Measurements from ENCODE around the gene KIF26A.

Gene KIF26A

DNA sequence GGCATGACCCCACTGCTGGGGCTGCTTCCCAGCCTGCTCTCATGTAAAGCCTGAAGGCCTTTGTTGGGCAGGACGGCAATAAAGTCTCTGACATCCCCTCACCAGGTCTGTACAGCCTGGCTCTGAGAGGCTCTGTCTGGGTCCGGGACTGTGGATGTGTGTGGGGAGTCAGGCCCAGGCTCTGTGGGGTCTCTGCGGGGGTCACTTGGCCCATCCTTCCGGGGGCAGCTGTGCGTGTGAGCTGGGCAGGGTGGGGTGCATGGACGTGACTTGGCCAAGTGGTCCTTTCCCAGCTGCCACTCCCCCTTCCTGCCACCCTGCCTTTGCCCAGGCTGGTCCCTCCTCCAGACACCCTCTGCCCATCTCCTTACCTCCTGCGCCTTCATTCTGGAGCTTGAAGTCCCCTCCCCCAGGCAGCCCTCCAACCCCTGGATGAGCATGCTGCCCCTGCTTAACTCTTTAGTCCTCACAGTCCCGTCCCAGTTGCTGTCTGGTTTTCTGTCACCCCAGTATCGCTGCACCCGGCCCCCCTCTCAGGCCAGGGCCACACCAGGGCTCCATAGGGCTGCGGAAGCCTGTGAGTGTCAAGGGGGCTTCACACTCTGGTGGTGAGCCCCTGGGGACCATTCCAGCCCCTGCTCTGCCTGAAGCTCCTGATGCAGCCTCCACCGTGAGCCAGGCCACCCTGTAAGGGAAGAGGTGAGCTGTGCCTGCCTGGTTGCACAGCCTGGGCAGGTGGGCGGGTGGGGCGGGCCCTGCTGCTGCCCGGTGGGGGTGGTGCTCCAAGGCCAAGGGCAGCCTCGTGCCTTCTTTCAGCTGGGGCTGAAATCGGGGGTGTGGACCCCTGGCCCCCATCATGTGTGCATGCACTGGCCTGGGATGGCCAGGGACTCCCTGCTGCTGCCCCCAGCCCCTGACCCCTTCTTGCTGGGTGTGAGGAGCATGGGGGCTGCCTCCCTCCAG, 25.5 kb upstream of the KIF26A start:
- DNase-seq (ENCODE audit: low read depth in 2 of 2): no peak

DNA sequence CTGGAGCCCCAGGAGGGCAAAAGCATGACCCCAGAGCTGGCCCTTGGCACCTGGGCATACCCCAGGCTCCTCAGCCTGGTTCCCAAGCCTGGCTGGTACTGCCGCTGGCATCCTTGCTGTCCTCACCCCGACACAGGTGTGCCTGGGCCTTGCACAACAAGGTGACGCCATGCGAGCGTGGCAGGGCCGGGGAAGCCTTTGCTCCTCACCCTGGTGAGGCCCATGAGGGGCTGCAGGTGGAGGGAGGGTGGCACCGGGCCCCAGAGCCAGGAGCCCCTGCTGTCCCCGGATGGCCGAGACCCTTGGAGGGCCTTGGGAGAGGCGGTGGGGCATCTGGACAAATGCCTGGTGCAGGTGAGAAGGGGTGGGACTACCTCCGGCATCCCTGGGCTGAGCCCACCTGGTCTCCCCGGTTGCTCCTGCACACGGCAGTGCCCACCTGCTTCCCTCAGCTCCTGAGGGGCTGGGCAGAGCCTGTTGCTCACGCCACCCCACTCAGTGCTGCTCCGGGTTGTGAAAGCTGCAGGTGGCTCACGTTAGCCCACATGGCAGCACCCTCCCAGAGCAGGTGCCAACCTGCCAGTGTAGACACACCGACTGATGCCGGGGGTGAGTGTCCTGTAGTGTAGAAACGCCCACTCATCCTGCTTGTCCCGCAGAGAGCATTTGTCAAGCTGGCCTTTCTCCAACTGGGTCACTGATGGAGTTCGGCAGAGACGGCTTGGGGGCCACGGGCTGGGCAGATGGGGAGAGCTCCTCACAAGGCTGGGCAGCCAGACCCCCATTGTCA, 24.6 kb upstream of the KIF26A start:
- DNase-seq (ENCODE audit: low read depth in 2 of 2): no peak

DNA sequence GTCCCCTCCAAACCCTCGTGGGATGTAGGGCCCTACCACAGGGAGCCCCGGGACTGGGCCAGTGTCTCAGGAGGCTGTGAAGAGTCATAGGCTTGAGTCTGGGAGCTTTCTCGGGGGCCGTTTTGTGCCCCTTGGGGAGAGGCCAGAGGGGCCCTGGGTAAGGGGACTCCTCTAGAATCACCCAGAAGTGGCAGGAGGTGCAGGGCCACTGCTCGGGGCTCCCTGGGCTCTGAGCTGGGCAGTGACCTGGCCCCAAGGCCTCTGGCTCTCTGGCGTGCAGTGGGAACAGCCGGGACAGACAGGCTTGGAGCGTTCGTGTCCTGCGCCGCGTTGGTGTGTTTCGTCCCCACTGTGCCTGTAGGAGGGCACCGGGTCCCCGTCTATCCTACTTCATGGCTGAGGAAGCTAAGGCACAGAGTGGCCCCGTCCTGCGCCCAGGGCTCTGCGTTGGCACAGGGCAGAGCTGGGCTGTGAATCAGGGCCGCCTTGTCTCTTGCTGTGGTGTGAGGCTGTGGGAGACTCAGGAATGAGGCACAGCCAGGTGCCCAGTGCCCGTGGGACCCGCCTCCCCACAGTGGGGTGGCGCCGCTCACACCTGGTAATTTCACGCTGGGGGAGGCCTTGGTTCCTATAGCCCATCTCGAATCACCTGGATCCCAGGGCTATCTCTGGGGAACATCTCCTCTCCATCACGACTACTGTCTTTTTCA, 23.8 kb upstream of the KIF26A start:
- no peak for DNase-seq (ENCODE audit: low read depth in 2 of 2)

DNA sequence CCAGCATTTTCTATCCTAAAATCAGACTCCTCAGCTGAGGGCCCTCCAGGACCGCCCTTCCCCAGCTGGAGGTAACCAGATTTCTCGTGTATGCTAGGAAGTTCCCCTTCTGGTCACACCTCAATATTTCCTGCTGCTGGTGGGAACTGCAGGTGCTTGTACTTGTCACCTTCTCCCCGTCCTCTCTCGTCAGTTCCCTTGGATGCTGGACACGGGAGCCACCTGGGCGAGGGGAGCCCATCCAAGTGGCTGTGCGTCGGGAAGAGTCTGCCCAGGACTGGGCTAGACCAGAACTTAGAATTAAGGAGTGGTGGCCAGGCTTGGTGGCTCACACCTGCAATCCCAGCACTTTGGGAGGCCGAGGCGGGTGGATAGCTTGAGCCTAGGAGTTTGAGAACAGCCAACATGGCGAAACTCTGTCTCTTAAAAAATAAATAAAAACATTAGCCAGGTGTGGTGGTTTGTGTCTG, 23.2 kb upstream of the KIF26A start:
- no peak for DNase-seq (ENCODE audit: low read depth in 2 of 2)

DNA sequence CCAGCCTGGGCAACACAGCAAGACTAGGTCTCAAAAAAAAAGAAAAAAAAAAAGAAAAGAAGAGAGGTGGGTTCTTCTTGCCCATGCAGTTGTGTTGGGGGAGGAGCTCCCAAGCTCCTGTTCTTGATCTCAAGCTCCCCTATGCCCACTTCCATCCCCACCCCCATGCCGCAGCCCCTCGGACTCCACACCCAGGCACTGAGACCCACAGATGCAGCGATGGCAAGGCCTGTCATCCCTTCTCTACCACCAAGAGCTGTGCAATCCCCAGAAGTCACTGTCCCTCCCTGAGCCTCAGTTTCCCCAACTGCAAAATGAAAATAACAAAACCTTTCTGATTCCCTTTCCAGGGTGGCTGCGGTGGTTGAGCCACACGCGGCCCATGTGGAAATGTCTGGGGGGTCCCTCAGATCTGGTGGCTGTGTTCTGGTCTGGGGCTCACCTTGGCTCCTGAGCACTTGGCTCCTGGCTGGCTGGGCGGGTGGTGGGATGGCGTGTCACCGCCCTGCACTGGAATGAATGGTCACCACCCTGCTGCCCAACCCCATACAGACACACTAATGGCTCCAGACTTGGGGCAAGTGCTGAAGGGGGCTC, 22.6 kb upstream of the KIF26A start:
- no peak for DNase-seq (ENCODE audit: low read depth in 2 of 2)

DNA sequence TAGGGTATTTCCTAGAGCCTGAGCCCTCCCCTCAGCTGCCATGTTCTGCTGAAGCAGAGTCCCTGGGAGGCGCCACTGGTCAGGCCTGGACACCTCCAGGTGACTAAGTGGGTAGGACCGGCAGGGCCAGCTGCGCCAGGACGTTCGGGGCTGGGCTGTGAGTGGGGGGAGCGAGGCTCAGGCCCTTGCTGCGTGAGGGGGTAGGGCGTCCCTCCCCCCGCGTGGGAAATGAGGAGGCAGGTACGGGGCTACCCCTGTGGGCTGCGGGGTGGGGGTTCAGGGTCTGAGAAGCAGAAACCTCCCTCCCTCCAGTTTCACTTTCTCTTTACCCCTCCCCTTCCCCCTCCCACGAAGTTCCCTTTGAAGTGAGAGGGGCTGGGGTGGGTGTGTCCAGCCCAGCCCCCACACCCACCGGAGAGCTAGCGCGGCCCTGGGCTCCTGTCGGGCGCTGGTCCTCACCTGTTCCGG, 22.1 kb upstream of the KIF26A start:
- no peak for DNase-seq (ENCODE audit: low read depth in 2 of 2)

DNA sequence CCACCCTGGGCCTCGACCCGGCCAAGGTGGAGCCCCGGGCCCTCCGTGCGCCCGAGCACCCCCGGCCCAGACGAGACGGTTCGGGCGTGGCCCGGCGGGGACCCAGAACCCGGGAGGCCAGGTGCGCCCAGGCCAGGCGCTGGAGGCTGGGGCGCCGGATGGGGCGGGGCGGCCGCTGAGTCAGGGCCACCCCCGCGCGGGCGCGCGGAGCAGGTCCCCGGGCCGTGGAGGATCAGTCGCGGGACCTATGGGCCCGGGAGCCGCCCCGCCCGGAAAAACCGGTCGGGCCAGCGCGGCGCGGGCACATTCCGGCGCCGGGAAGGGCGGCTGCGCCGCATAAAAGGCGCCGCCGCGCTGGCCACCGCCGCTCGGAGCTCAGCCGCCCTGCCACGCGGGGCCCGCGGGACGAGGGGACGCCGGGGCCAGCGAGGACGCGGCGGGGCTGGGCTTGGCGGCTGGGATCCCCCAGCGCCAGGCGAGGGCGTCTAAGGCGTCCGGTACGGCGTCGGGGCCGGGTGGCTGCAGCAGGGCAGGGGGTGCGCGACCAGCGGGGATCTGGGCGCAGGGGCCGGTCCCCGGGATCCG, 21.5 kb upstream of the KIF26A start:
- DNase-seq (ENCODE audit: low read depth in 2 of 2): no peak

DNA sequence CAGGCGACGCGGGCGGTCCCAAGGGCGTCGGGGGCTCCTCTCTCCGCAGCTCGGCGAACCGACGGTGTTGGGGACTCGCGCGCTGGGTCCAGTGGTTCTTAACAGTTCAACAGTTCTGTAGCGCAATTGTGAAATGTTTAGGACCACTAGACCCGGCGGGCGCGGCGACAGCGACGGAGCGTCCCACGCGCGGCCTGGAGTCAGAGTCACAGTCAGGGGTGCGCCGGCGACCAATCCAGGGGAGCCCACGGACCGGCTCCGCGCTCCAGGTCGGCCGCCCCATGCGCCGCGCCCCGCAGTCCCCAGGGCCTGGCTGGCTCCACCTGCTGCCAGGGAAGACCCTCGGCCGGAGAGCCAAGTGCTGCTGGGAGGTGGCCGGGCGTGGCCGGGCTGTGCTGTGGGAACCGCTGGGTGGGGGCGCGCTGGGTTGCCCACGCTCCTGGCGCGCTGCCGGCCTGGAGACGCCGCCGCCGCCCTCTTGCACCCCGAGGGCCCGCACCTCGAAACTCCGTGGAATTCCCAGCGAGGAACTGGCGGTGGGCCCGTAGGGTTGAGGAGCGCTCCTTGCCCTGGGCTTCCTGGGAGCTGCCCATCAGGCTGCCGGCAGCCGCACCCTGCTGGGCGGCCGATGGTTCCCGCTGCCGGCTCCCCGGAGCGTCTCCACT, 20.9 kb upstream of the KIF26A start:
- no peak for DNase-seq (ENCODE audit: low read depth in 2 of 2)

DNA sequence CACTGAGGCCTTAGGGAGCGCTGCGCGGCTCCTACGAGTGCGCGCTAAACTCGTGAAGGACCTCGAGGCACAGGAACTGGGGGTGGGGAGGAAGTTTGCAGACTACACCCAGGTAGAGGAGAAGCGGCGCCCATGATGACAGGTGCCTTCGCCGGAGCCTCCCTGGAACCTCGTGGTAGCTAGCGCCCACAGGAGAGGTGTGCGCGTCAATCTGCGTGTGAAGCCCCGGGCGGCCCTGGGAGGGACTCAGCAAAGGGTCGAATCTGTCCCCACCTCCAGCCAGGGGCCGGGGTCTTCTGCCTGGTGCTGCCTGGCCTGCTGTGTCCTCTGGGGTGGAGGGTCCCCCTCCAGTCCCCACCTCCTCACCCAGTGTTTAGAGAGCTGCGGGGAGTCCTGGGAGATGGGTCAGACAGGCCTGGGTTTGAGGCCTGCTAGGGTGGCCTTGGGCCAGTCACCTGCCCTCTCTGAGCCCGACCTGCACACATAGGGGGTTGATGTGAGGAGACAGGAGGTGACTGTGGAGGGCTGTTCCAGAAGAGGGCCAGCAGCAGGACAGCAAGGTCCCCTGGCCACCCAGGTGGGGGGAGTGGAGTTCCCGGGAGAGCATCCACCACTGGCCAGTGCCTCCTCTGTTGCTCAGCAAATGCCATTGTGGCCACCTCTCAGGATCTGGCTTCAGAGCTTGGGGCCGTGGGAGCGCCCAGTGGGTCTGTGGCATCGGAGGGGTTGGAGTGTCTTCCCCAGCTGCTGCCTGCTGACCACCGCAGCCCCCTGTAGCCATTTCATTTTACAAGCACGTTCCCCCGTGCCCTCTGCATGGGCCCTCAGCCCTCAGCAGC, 20.2 kb upstream of the KIF26A start:
- no peak for DNase-seq (ENCODE audit: low read depth in 2 of 2)

DNA sequence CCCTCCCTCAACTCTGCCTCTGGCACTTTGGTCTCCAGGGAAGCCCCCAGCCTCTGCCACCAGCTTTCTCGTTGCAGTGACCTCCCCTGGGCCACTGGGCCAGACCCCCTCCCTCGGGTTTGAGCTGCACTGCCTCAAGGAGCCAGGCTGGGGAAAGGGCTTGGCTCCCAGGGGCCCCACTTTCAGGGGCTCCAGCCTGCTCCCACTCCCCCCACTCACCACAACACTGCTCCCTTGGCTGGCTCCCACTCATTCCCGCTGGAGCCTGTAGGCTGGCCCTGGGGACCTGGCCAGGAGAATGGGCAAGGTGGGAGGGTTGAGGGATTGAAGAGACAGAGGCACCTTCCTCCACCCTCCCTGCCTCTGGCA, 19.3 kb upstream of the KIF26A start:
- DNase-seq (ENCODE audit: low read depth in 2 of 2): no peak

DNA sequence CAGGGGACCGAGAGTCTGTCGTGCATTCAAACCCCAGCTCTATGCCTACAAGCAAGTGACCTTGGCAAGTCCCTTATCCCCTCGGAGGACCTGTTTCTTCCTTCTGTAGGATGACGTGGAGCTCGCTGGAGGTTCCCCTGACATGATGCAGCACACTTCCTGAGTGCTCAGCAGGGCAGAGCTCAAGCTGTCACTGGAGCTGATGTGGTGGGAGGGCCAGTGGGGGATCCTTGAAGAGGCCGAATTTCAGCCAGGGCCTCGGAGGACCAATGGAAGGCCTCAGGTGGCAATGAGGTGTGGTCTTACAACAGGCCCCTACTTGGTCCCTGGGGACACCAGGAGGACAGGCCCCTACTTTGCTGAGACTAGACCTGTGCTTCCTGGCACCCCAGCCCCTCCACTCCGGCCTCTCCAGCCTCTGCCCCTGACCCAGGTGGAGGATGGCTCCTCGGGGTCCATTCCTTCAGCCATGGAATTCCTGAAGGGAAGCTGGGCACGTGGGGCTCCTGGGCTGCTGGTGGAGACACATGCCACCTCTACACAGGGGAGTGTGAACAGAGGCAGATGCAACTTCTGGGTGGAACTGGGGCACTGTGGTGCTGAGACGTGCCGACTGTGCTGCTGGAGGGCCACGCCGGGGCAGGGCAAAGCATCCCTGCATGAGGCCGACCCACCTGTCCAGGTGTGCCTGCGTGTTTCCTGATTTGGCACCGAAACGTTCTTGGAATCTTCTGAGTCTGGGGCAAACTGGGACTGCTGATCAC, 18.7 kb upstream of the KIF26A start:
- no peak for DNase-seq (ENCODE audit: low read depth in 2 of 2)

DNA sequence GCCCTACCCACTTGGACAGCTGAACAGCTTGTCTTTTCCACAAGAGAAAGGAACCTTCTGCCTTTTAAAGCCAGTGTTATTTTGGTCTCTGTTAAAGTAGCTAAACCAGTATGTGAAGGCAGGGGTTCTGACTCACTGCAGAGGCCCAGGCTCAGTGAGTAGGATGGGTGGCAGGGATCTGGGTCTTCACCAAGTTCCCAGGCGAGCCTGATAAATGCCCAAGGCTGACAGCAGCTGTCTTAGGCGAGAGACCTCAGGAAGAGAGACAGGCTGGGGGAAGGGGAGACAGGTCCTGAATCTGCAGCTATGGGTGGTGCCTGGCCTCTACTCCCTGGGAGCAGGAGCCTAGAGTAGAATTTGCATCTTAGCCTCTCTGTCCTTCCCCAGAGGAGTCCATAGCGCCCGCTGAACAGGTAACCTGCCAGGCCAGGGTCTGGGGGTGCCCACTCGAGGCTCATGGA, 18.1 kb upstream of the KIF26A start:
- DNase-seq (ENCODE audit: low read depth in 2 of 2): no peak

DNA sequence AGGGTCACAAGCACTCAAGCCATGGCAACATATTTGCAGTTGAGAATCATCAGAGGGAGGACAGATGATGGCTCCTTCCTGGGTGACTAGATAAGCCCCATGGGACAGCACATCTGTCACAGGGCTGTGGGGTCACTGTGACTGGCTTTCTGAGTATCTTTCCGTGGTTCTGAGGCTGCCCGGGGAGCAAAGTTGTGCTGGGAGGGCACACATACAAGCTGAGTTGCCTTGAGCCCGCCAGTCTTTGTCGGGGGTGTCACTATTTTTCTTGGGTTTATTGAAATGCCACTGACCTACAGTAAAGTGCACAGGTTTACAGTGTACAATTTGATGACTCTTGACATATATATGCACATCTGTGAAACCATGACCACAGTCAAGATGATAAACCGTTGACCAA, 17.2 kb upstream of the KIF26A start:
- no peak for DNase-seq (ENCODE audit: low read depth in 2 of 2)

DNA sequence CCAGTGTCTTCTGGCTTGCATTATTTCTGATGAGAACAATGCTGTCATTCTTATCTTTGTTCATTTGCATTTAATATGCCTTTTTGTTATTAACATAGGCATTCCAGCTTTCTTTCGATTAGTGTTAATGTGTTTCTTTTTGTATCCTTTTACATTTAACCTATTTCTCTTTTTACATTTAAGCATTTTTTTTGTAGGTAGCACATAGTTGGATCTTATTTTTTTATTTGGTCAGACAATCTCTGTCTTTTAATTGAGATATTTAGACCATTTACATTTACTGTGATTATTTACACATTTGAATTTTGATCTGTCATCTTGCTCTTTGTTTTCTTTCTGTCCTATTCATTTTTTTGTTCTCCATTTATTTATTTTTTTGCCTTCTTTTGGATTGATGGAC, 14.5 kb upstream of the KIF26A start:
- no peak for DNase-seq (ENCODE audit: low read depth in 2 of 2)

DNA sequence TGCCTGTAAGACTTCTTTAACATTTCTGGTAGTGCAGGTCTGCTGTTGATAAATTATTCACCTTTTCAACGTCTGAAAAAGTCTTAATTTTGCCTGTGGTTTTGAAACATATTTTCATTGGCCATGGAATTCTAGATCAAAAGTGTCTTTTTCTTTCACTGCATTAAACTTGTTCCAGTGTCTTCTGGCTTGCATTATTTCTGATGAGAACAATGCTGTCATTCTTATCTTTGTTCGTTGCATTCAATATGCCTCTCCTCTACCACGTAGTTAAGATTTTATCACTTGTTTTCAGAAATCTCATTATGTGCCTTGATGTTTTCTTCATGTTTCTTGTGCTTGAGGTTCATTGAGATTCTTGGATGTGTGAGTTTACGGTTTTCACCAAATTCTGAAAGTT, 13.4 kb upstream of the KIF26A start:
- DNase-seq (ENCODE audit: low read depth in 2 of 2): no peak

DNA sequence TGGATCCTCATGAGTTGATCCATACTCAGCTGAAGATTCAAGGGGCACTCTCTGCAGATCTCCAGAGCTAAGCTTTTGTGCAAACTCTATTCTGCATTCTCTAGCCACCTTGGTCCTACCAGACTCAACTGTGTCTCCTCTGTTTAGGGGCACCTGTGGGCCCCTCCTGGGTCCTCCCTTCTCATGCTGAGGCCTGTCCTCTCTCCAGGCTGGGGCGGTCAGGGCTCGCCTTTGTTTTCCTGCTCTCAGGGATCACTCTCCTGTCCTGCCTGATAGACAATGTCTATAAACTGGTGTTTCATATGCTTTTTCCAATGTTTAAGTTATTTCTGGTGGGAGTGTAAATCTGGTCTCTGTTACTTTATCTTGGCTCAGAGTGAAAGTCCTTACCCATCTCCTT, 11.6 kb upstream of the KIF26A start:
- DNase-seq (ENCODE audit: low read depth in 2 of 2): no peak

DNA sequence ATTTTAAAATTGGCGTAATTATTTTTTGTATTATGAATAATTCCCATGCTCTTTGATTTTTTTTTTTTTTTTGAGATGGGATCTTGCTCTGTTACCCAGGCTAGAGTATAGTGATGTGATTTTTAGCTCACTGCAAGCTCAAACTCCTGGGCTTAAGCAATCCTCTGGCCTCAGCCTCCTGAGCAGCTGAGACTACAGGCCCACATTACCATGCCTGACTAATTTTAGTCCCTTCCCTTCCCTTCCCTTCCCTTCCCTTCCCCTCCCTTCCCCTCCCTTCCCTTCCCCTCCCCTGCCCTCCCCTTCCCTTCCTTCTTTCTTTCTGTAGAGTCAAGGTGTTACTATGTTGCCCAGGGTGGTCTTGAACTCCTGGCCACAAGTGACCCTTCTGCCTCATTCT, 9.4 kb upstream of the KIF26A start:
- no peak for DNase-seq (ENCODE audit: low read depth in 2 of 2)

DNA sequence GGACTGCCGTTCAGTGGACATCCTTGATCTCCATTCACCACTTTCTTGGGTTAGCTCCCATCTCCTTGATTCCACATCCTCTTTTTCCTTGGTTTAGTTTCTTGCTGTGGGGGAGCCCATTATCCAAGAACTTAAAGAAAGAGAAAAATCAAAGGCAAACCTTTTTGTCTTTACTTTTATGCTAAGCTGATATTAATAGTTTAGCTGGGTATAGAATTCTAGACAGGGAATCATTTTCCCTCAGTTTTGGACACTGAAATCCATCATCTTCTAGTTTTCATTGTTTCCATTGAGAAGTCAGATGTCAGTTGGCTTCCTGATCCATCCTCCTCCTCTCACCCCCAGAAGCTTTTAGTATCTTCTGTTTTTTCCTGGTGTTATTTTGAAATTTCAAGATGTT, 8.8 kb upstream of the KIF26A start:
- DNase-seq (ENCODE audit: low read depth in 2 of 2): no peak

All from stimulated activated CD8-positive, alpha-beta memory T cell treated with anti-CD3 and anti-CD28 coated beads, Interleukin-2, amount 100 ng/mL, for 1 hour (primary cell).